ENCODE results near the gene TSSC4.

The TSSC4 gene

GRCh38 chr11:2386591-2386990, 14.0 kb upstream of the TSSC4 start:
- DNase-seq (ENCODE audit: low read depth, low spot score) = no peak

DNA sequence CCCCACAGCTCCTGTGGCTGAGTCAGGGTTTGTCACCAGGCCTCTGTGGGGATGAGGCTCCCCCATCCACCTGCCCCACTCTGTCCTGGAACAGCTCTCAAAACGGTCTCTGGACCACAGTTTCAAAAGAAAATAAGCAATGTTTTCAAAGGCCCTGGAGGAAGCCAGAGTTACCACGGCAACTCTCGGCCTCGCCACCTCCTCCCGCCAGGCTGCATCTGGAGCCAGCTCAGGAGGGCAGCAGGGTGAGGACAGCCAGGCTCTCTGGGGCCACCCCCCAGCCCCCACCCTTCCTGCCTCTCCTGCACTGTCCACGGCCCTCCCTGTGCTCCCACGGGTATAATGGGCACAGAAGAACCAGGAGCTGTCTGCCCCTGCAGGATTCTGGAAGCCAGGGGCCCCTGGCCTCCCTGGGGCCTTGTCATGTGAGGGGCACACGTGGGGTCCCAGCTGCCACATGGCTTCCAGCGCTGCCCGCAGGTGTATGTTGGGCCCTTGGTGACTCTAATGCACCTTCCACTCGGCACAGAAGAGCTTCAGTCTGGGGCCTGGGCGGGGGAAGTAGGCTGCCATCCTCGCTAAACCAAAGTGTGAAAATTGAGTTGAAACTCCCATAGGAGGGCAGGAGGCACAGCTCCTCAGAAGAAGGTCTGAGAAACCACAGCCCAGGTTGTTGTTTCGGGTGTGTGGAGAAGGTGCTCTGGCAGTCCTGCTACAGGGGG, 13.1 kb upstream of the TSSC4 start:
- no peak for DNase-seq (ENCODE audit: low read depth, low spot score)

GRCh38 chr11:2388431-2389376, 11.8 kb upstream of the TSSC4 start:
- no peak for DNase-seq (ENCODE audit: low read depth, low spot score)

DNA sequence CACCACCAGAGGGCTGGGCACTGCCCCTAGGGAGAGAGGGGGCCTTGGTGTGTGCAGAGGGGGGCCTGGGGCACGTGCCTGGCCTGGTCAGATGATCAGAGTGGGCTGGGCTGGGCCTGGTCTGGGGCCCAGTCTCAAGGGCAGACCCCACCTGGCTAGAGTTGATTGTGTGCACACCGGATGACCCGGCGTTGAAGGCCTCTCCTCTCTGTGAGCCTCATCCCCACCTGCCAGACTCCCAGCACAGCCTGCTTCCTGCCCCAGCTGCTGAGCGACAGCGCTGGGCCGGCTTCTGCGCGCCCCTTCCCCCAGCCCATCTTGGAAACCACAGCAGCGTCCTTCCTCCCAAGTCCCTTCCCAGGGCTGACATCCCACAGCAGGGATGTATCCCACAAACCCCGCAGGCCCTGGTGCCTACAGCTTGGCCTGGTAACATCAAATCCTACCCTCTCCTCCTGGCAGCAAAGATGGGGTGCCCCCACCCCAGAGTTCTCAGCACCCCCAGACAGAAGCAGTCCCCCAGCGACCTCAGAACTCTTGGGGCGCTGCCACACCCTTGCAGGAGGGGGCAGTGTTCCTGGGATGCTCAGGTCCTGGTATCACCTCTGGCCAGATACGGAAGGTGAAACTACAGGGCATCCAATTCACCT, 11.0 kb upstream of the TSSC4 start:
- DNase-seq (ENCODE audit: low read depth, low spot score) = no peak

GRCh38 chr11:2390091-2390724, 10.3 kb upstream of the TSSC4 start:
- no peak for DNase-seq (ENCODE audit: low read depth, low spot score)

DNA sequence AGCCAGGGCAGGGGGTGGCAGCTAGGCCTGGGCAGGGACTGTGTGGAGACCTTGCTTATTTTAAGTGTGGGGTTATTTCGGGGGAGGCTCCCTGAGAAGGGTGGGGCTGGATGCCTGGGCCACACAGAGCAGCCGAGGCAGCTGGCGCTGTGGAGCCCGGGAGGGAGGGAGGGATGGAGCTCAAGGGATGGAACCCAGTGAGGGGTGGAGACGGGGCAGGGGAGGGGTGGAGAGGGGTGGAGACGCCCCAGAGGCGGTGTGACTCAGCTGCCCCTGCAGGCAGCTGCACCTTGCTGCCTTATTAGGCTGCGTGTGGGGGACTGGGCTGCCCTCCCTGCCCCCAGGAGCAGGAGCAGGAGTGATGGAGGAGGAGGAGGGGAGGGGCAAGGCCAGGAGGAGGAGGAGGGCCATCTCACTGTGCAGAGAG, 9.8 kb upstream of the TSSC4 start:
- peak; percentile 80 for DNase-seq (ENCODE audit: low read depth, low spot score)

DNA sequence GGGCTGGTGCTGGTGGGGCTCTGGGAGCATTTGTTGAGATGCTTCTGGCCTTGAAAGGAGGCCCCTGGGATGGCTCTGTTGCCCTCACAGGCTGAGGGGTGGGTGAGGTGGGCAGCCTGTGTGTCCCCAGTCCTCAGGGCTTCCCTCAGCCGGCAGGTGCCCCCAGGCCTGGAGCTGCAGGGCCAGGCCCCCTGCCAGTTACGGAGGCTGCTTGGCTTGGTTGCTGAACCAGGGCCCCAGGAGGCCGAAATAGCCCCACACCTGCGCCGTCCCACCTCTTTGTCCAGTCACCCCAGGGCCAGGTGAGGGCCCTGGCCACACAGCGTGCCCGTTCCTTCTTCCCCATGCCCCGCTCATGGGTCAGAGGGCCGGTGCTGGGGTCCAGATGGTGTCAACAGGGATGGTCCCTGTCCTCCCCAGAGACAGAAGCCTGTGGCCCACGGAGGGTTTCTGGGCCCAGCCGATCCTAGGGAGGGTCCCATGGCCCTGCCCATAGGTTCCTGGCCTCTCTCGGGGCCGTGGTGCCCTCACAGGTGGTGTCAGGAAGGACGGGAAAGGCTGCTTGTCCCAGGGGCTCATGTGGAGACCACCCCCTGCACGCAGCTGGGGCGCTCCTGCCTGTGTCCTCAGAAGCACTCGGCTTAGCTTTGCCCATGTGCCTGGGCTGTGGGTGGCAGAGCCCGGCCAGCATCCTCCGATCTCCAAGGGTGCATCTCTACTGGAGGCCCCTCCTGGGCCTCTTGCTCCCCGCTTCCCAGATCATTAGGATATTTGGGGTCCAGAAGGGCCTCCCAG, 9.2 kb upstream of the TSSC4 start:
- DNase-seq (ENCODE audit: low read depth, low spot score) = no peak

DNA sequence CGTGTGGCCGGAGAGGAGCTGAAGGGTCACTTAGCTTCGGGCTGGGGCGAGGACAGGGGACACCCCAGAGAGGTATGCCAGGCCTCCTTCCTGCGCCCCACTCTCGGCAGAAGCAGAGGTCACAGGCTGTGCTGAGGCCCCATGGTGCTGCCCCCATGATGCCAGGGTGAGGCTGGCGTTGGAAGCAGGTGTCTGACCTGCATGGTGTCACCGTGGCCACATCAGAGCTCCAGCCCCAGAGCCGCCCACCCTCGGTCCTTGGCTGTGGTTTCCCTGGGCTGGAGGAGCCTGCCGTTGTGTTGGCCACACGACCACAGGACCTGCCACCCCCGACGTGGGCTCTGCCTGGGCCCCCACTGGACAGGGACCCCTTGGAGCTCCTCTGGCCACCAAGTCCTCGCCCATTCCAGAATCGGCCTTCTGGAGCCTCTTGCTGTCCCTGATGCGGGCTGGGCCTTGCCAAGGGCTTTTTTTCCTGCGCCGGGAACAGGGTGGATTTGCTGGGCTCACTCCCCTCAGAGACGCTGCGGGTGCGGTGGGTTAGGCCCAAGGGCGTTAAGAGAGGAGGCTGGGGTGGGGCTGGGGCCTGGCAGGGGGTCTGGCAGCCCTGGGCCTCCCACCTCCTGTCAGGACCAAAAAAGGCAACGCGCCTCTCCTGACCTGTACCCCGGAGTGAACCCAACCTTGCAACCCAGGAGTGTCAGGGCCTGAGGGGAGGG, 8.2 kb upstream of the TSSC4 start:
- DNase-seq (ENCODE audit: low read depth, low spot score) = no peak

- DNase-seq (ENCODE audit: low read depth, low spot score) = no peak
Observed at GRCh38 chr11:2393111-2393868, 7.3 kb upstream of the TSSC4 start.

DNA sequence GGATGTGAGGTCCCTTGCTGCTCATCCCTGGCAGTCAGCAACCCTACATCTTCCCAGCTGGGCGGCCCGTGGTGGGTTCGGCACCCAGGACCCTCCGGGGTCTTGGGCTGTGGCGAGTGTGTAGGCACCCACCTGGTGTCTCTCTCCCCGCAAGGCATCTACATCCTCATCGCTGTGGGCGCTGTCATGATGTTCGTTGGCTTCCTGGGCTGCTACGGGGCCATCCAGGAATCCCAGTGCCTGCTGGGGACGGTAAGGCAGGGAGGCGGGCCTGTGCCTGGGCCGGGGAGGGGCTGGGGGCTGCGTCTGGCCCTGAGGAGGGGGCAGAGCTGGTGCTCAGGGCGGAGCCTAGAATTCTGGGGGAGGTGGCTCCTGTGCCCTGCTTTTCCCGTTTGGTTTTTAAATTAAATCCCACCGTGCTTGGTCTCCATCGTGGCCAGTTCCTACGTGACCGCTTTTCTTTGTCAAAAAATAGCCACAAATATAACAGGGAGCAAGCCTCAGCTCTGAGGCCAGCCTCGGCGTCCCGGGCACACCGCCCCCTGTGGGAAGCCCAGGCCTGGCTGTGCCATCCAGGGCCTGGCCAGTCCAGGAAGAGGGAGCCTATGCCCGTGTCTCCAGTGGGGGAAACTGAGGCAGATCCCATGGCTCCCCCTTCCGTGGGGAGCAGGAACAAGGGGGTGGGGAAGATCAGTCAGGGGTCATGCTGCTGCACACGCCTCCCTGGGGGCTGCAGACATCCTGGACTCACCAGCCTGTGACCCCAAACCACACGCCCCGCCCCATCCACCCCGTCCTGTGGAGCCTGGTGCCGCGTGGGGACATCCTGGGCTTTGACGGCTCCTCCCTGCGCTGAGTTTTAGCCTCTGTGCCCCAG, 6.4 kb upstream of the TSSC4 start:
- DNase-seq (ENCODE audit: low read depth, low spot score) = no peak

DNA sequence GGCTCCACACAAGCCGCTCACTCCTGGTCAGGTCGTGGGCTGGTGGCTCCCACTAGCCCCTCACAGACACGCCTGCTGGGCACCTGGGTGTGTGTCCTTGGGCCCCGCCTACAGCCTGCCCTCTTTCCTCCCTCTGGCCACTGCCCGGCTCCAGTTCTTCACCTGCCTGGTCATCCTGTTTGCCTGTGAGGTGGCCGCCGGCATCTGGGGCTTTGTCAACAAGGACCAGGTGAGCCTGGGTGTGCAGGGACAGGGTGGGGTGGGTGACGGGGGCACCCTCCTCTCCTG, 5.8 kb upstream of the TSSC4 start:
- DNase-seq (ENCODE audit: low read depth, low spot score) = no peak

GRCh38 chr11:2395211-2395730, 5.3 kb upstream of the TSSC4 start:
- DNase-seq (ENCODE audit: low read depth, low spot score) = no peak

- no peak for DNase-seq (ENCODE audit: low read depth, low spot score)
Observed at GRCh38 chr11:2395856-2396255, 4.7 kb upstream of the TSSC4 start.

DNA sequence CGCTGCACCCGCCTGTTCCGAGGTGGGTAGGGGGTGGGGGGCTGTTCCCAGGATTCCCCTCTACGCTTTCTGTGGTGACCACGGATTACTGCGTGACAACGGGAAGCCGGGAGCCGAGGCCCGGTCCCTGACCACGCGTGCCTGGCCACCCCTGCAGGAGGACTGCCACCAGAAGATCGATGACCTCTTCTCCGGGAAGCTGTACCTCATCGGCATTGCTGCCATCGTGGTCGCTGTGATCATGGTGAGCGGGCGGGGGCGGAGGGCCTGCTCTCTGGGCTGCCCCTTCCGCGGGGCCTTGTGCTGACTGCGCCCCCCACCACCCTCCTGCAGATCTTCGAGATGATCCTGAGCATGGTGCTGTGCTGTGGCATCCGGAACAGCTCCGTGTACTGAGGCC, 4.1 kb upstream of the TSSC4 start:
- DNase-seq (ENCODE audit: low read depth, low spot score) = no peak

- no peak for DNase-seq (ENCODE audit: low read depth, low spot score)
Observed at GRCh38 chr11:2397005-2397404, 3.5 kb upstream of the TSSC4 start.

DNA sequence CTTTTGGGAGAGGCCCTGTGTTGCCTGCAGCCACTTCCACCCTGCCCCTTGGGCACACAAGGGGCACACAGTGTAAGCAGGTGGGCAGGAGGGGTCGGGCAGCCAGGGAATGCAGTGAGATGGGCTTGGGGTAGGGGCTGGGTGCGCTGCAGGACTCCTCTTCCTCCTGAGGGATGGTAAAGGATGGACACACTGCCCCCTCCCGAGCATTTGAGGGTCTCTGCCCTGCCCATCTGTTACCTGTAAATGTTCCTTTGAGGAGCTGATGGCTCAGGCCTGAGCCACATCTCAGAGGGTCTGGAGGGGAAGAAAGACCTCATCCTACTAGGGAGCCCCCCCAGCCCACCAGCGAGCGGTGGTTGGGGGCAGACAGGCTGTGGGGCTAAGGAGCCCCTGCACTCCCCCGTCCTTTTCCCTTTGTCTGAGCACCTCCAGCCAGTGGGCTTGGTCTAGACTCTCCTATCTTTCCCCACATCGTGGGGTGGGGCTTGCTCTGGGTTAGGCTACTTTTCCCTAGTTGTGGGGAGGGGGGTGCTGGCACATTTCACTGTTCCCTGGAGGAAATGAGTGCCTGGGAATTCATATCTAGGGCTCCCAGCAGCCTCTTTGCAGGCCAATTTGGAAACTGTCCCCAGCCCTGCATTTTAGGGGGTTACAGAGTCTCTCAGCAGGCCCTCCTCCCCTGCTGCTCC, 1.7 kb upstream of the TSSC4 start:
- DNase-seq (ENCODE audit: low read depth, low spot score) = no peak

- DNase-seq (ENCODE audit: low read depth, low spot score) = no peak
Observed at GRCh38 chr11:2399488-2400068, 972 bp upstream of the TSSC4 start.
